Midbrain (tissue), 1 donor: ENCODE measurements around the gene ARHGEF10L.

Experiments used
- DNase-seq: peaks from one replicate; lab custom pipeline; 2025; lab: John Stamatoyannopoulos, UW

ARHGEF10L gene

GRCh38 chr1:17674726-17675500, 135.4 kb downstream of the ARHGEF10L start:
- DNase-seq: no peak

- DNase-seq: no peak
Measured at GRCh38 chr1:17675744-17676143, 136.2 kb downstream of the ARHGEF10L start.

- no peak for DNase-seq
Measured at GRCh38 chr1:17676387-17677060, 137.0 kb downstream of the ARHGEF10L start.

GRCh38 chr1:17678011-17678410, 138.5 kb downstream of the ARHGEF10L start:
- no peak for DNase-seq

GRCh38 chr1:17679856-17680255, 140.4 kb downstream of the ARHGEF10L start:
- DNase-seq: no peak

- DNase-seq: no peak
Measured at GRCh38 chr1:17680308-17680707, 140.8 kb downstream of the ARHGEF10L start.

- no peak for DNase-seq
Measured at GRCh38 chr1:17682400-17682799, 142.9 kb downstream of the ARHGEF10L start.

GRCh38 chr1:17683598-17683997, 144.1 kb downstream of the ARHGEF10L start:
- no peak for DNase-seq

GRCh38 chr1:17684810-17685209, 145.3 kb downstream of the ARHGEF10L start:
- DNase-seq: no peak

- no peak for DNase-seq
Measured at GRCh38 chr1:17686258-17686657, 146.8 kb downstream of the ARHGEF10L start.

- DNase-seq: no peak
Measured at GRCh38 chr1:17687145-17687544, 147.6 kb downstream of the ARHGEF10L start.

GRCh38 chr1:17688217-17688810, 148.8 kb downstream of the ARHGEF10L start:
- no peak for DNase-seq

GRCh38 chr1:17689011-17689410, 149.5 kb downstream of the ARHGEF10L start:
- no peak for DNase-seq

- no peak for DNase-seq
Measured at GRCh38 chr1:17690906-17691634, 151.6 kb downstream of the ARHGEF10L start.

- no peak for DNase-seq
Measured at GRCh38 chr1:17692645-17693044, 153.1 kb downstream of the ARHGEF10L start.

- DNase-seq: no peak
Measured at GRCh38 chr1:17696417-17697301, 157.2 kb downstream of the ARHGEF10L start.

- no peak for DNase-seq
Measured at GRCh38 chr1:17697458-17697857, 158.0 kb downstream of the ARHGEF10L start.

GRCh38 chr1:17699581-17699980, 160.1 kb downstream of the ARHGEF10L start:
- DNase-seq: no peak

- no peak for DNase-seq
Measured at GRCh38 chr1:17700945-17701810, 161.7 kb downstream of the ARHGEF10L start.

- DNase-seq: no peak
Measured at GRCh38 chr1:17704176-17704575, 164.7 kb downstream of the ARHGEF10L start.
